Diencephalon (tissue), 1 donor: ENCODE data around the gene COL1A1. TPM values are rescaled to one million over a fixed set of nuclear protein-coding genes. Genes with fewer than 3 reads are reported as not detected.

Source experiments
- small RNA-seq: library from RNA; depleted of rRNA; stranded (forward); fragments of <200 nt; gene quantifications from one replicate; pipeline ENCODE3, GENCODE V24; 2014
- total RNA-seq: library from RNA; depleted of rRNA; stranded (reverse); fragments of >200 nt; gene quantifications from one replicate; pipeline ENCODE4 v1.2.3, GENCODE V29; 2014

The COL1A1 gene
- 42.7 TPM for total RNA-seq

GRCh38 chr17:50201276-50201854, at the start of gene COL1A1:
TSS of gene COL1A1 (minus strand) at chr17:50201631. CDS start at chr17:50201513, 118 bp downstream.

GRCh38 chr17:50165867-50166517, 35.4 kb downstream of the COL1A1 start, which contains the start of gene SGCA:
TSS of gene SGCA (plus strand) at chr17:50166005. CDS start at chr17:50166041, 36 bp downstream.

GRCh38 chr17:50150354-50151040, 50.9 kb downstream of the COL1A1 start, which contains the start of gene PPP1R9B:
TSS of gene PPP1R9B (minus strand) at chr17:50150677. CDS start at chr17:50150513, 164 bp downstream.

Small RNA genes within 50 kb of the gene (small RNA-seq; reads per million reads assigned to genes)
- gene SUMO2P7: not detected

Other genes starting within 250 kb of the COL1A1 start
- gene DLX4, start 232.4 kb downstream of the COL1A1 start, total RNA-seq: not detected
- gene DLX3, start 206.4 kb downstream of the COL1A1 start, total RNA-seq: not detected
- gene ITGA3, start 145.5 kb downstream of the COL1A1 start, total RNA-seq: 33.4 TPM
- 21.5 TPM for gene PDK2, start 106.3 kb downstream of the COL1A1 start, total RNA-seq
- gene SAMD14, start 71.5 kb downstream of the COL1A1 start, total RNA-seq: 29.8 TPM
- 59.7 TPM for gene PPP1R9B, start 51.0 kb downstream of the COL1A1 start, total RNA-seq
- not detected for gene SGCA, start 35.6 kb downstream of the COL1A1 start, total RNA-seq
- not detected for gene TMEM92, start 72.8 kb upstream of the COL1A1 start, total RNA-seq
- 14.1 TPM for gene XYLT2, start 144.5 kb upstream of the COL1A1 start, total RNA-seq
- 40.8 TPM for gene MRPL27, start 171.6 kb upstream of the COL1A1 start, total RNA-seq
- gene EME1, start 171.6 kb upstream of the COL1A1 start, total RNA-seq: 1.4 TPM
- 48.9 TPM for gene LRRC59, start 195.9 kb upstream of the COL1A1 start, total RNA-seq
- gene ACSF2, start 224.6 kb upstream of the COL1A1 start, total RNA-seq: 4.8 TPM